K562 (cell line): ENCODE results near the gene ALK. TPM values are rescaled to one million over a fixed set of nuclear protein-coding genes. Genes with fewer than 3 reads are reported as not detected.

Experiments used
- ATAC-seq: fragments of 200-7000 bp; cut with Tn5 transposase; 3 replicates; pipeline ENCODE4 v1.9.1; 2020; ENCODE audit warnings: moderate library complexity
- BruUV-seq: library from RNA; stranded (reverse); fragments of 400-500 nt; replicated peaks from 2 replicates; lab custom pipeline; 2021; lab: Mats Ljungman, UMichigan
- CTCF ChIA-PET: fragments of 300-600 bp; formaldehyde crosslinking; extraction: SDS; loops from one replicate; lab custom pipeline; 2021; ENCODE audit warnings: low intra/inter-chr PET ratio; lab: Yijun Ruan, JAX
- POLR2A ChIA-PET: fragments of 300-600, 350-650 bp; sonication (Branson Sonifier 250); formaldehyde crosslinking; extraction: SDS; loops from one replicate; lab custom pipeline; 2021; ENCODE audit warnings: antibody characterized with exemption, inconsistent platforms; lab: Yijun Ruan, JAX
- DNase-seq, 4 experiments: peaks; one replicate each; pipeline versions ENCODE4 v3.0.0 to v3.0.0-alpha.2; 2011 to 2018; ENCODE audit warnings: low spot score in 3 of 4, mixed read lengths in 3 of 4; ENCODE audit errors: extremely low read depth in 1 of 4
- FAIRE-seq: peaks from 2 replicates; lab custom pipeline; 2011; peaks lifted over from hg19 to GRCh38; lab: Jason Lieb, UNC
- H2AFZ ChIP-seq: 2 replicates; pipeline ENCODE4 v1.6.0; 2011; ENCODE audit warnings: low read depth, low read length, control low read depth, inconsistent platforms
- H3K27ac ChIP-seq: fragments of 200-600 bp; 3 replicates; pipeline ENCODE4 v1.8.0; 2011; ENCODE audit warnings: low read depth, mild to moderate bottlenecking, control low read depth, inconsistent platforms, low read length, moderate library complexity, mixed read lengths; ENCODE audit errors: extremely low read depth
- H3K27me3 ChIP-seq, 2 experiments: fragments of 300-600 bp in 1 of 2; 2 replicates in 1 of 2; 3 replicates in 1 of 2; pipeline versions ENCODE4 v1.6.0 to v1.8.0; 2011; ENCODE audit warnings: inconsistent platforms in 2 of 2, low read length in 2 of 2, mild to moderate bottlenecking in 1 of 2, mixed read lengths in 1 of 2, moderate library complexity in 1 of 2; ENCODE audit not compliant: control insufficient read depth in 2 of 2, insufficient read depth in 2 of 2
- H3K36me3 ChIP-seq: fragments of 300-600 bp; 3 replicates; pipeline ENCODE4 v1.8.0; 2011; ENCODE audit warnings: mild to moderate bottlenecking, low read length, inconsistent platforms; ENCODE audit not compliant: control insufficient read depth, insufficient read depth
- H3K4me1 ChIP-seq, 2 experiments: fragments of 200-600 bp in 1 of 2; replicated peaks in 1 of 2; 2 replicates in 1 of 2; 3 replicates in 1 of 2; pipeline versions ENCODE4 v1.5.1 to v1.8.0; 2011; ENCODE audit warnings: inconsistent platforms in 2 of 2, low read length in 2 of 2, mild to moderate bottlenecking in 1 of 2, mixed read lengths in 1 of 2, moderate library complexity in 1 of 2; ENCODE audit not compliant: control insufficient read depth in 2 of 2, insufficient read depth in 2 of 2
- H3K4me2 ChIP-seq: 2 replicates; pipeline ENCODE4 v1.6.1; 2011; ENCODE audit warnings: low read length, control low read depth, inconsistent platforms, mixed read lengths; ENCODE audit not compliant: insufficient read depth
- H3K4me3 ChIP-seq: fragments of 200-600 bp; sonication (generic), shearing (Covaris generic); 2 replicates; pipeline ENCODE4 v1.5.1; 2016; ENCODE audit warnings: control low read depth, inconsistent platforms
- H3K79me2 ChIP-seq: fragments of 200-600 bp; 3 replicates; pipeline ENCODE4 v1.8.0; 2011; ENCODE audit warnings: low read length, inconsistent platforms; ENCODE audit not compliant: control insufficient read depth, insufficient read depth
- H3K9ac ChIP-seq, 2 experiments: 2 replicates each; pipeline versions ENCODE4 v1.6.0 to v1.6.1; 2011; ENCODE audit warnings: low read depth in 2 of 2, low read length in 2 of 2, control low read depth in 1 of 2, inconsistent platforms in 1 of 2, mild to moderate bottlenecking in 1 of 2, mixed read lengths in 1 of 2; ENCODE audit not compliant: insufficient read depth in 1 of 2
- H3K9me1 ChIP-seq: one replicate; pipeline ENCODE4 v1.6.0; 2011; ENCODE audit warnings: inconsistent platforms, mild to moderate bottlenecking, low read length, moderate library complexity; ENCODE audit not compliant: control insufficient read depth, insufficient read depth
- H3K9me3 ChIP-seq: replicated peaks from 2 replicates; pipeline ENCODE4 v1.5.1; 2011; ENCODE audit warnings: low read depth, low read length, inconsistent platforms; ENCODE audit not compliant: control insufficient read depth, insufficient read depth
- H4K20me1 ChIP-seq: replicated peaks from 2 replicates; pipeline ENCODE4 v1.6.1; 2011; ENCODE audit warnings: low read length, inconsistent platforms, mixed read lengths; ENCODE audit not compliant: control insufficient read depth, insufficient read depth
- CBX2 ChIP-seq: fragments of 200-600 bp; sonication (generic); IDR thresholded peaks from one replicate; pipeline ENCODE4 v1.6.1; 2012; ENCODE audit warnings: mild to moderate bottlenecking, low read length, inconsistent platforms; ENCODE audit not compliant: insufficient read depth, poor library complexity, severe bottlenecking
- CBX8 ChIP-seq: fragments of 200-600 bp; sonication (generic); IDR thresholded peaks from 2 replicates; pipeline ENCODE4 v1.6.1; 2012; ENCODE audit warnings: borderline replicate concordance, mixed run types, low read depth, mild to moderate bottlenecking, moderate library complexity, mixed read lengths, low read length, control low read depth, inconsistent platforms; ENCODE audit not compliant: poor library complexity, severe bottlenecking; ENCODE audit errors: extremely low read depth
- CHD7 ChIP-seq: fragments of 200-600 bp; sonication (generic); IDR thresholded peaks from one replicate; pipeline ENCODE4 v1.6.1; 2012; ENCODE audit warnings: mild to moderate bottlenecking, low read depth, low read length, inconsistent platforms
- ETV1 ChIP-seq: fragments of 450-650 bp; conservative IDR thresholded peaks from 2 replicates; pipeline ENCODE4 v1.6.1; 2016; ENCODE audit warnings: missing genetic modification characterization, control low read depth, low read depth, missing compliant biosample characterization
- MTA2 ChIP-seq: fragments of 450-650 bp; IDR thresholded peaks from 2 replicates; pipeline ENCODE4 v1.6.1; 2016; ENCODE audit warnings: low read depth
- SETDB1 ChIP-seq: IDR thresholded peaks from one replicate; pipeline ENCODE4 v1.6.1; 2012; ENCODE audit warnings: low read length, control low read depth, inconsistent platforms
- USF1 ChIP-seq: sonication (generic); formaldehyde crosslinking; IDR thresholded peaks from 2 replicates; pipeline ENCODE4 v1.9.0; 2022; ENCODE audit warnings: mild to moderate bottlenecking, missing genetic modification reagents
- ZNF140 ChIP-seq: fragments of 250-450 bp; sonication (Bioruptor Pico); IDR thresholded peaks from 2 replicates; pipeline ENCODE4 v1.8.0; 2021; ENCODE audit warnings: moderate library complexity, mild to moderate bottlenecking, inconsistent platforms
- ZNF584 ChIP-seq: fragments of 200-800 bp; sonication (Bioruptor generic); IDR thresholded peaks from 2 replicates; pipeline ENCODE4 v1.6.1; 2016; ENCODE audit warnings: low read depth, mild to moderate bottlenecking, missing genetic modification characterization, missing compliant biosample characterization
- ZNF778 ChIP-seq: fragments of 450-650 bp; formaldehyde crosslinking; IDR thresholded peaks from 2 replicates; pipeline ENCODE4 v1.4.0; 2020; ENCODE audit warnings: mild to moderate bottlenecking, moderate library complexity
- WGBS: fragments of 100-300 bp; shearing (Covaris generic); methylation state at CpG from one replicate; pipeline ENCODE4 v1.1.6; 2016; ENCODE audit warnings: low coverage, mixed read lengths; ENCODE audit not compliant: insufficient coverage; ENCODE audit errors: missing lambda C conversion rate; 5-methylcytosine and 5-hydroxymethylcytosine counted together
- in situ Hi-C: fragments of 300-500 bp; cut with MboI; formaldehyde crosslinking; loops from 4 replicates; pipeline ENCODE4 v1.15.0; 2018; ENCODE audit warnings: inconsistent platforms, mixed read lengths
- intact Hi-C: fragments of 100-400 bp; cut with micrococcal nuclease; formaldehyde crosslinking; loops from 2 replicates; pipeline ENCODE4 v1.14.2; 2022
- polyA plus RNA-seq, 8 experiments: library from polyadenylated mRNA; depleted of rRNA in 4 of 8; stranded (reverse) in 5 of 8; unstranded in 3 of 8; fragments of >200 nt; fragmentation: Nextera tagmentation in 2 of 8; fragmentation: Illumina TruSeq in 1 of 8; extraction: Ambion mirVana in 2 of 8; extraction: Trizol in 1 of 8; gene quantifications; 2 replicates each; pipeline versions ENCODE4 v1.2.1 to v1.2.3, GENCODE V29; 2011 to 2014; ENCODE audit warnings: inconsistent platforms in 1 of 8, missing spikeins in 1 of 8
- total RNA-seq, 7 experiments: library from RNA; depleted of rRNA in 6 of 7; stranded (reverse); fragments of >200 nt in 6 of 7; fragmentation: Illumina TruSeq in 2 of 7; extraction: Trizol in 2 of 7; gene quantifications; 2 replicates each; pipeline versions ENCODE4 v1.2.1 to v1.2.3, GENCODE V29; 2011 to 2021; ENCODE audit warnings: low replicate concordance in 1 of 7

Gene ALK
- total and polyA plus RNA-seq, 9 of the 15 experiments (the other 6 are each of a cell fraction or from before 2014, with no cell fraction given): not detected

DNA sequence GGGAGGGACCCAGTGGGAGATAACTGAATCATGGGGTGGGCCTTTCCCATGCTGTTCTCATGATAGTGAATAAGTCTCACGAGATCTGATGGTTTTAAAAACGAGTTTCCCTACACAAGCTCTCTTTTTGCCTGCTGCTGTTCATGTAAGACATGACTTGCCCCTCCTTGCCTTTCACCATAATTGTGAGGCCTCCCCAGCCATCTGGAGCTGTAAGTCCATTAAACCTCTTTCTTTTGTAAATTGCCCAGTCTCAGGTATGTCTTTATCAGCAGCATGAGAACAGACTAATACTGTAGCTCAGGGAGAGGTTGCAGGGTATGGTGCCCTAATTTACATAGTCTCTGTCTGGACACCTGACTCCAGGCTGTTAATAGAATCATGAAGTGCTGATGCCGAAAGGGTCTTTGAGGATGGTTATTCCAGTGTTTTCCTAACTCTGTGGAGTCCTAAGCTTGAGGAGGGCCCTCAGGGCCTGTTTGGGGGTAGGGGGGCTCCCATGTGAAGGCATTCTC is 343.2 kb downstream of the ALK start:
- no peaks in the 10 kb centered on the region for H3K9me1 ChIP-seq
- WGBS: 0% methylated on average over 3 of the region's 3 CpGs
- ChIA-PET CTCF (no interaction called here), POLR2A (interaction anchor here (1.5 kb wide), 1 partner anchor 14 kb away, joined by 4 read pairs; no protein-coding TSS in a partner anchor)
- no peak overlapping the region for H3K4me2 ChIP-seq
- no peaks in the 10 kb centered on the region for H3K79me2 ChIP-seq
- no peak for ATAC-seq
- DNase-seq: no peak
- H4K20me1 ChIP-seq: 0 out of 2 replicates have a peak, but pooled peaks cover 2% of the 10 kb centered on the region
- H3K36me3 ChIP-seq: no peaks in the 10 kb centered on the region
- no TSS peak for BruUV-seq
- H3K27me3 ChIP-seq: peaks cover 4 to 29% of the 10 kb centered on the region in 2 experiments; a peak in 3 of 5 replicates
- no peak overlapping the region for H2AFZ ChIP-seq
- no peak overlapping the region for H3K27ac ChIP-seq
- no peaks in the 10 kb centered on the region for H3K9me3 ChIP-seq
- H3K4me1 ChIP-seq: no peaks in the 10 kb centered on the region
- H3K4me3 ChIP-seq: no peak overlapping the region
- intact Hi-C loops: no loop called here
- no peak overlapping the region for H3K9ac ChIP-seq
- in situ Hi-C loops: no loop called here
- no peak for FAIRE-seq
- no peak for TF ChIP-seq CHD7
- TF ChIP-seq CBX8: no peak
- TF ChIP-seq MTA2: no peak
- no peak for TF ChIP-seq CBX2
- TF ChIP-seq ZNF140 (CRISPR knock-in tag): no peak
- TF ChIP-seq ZNF778 (CRISPR knock-in tag): no peak
- TF ChIP-seq ZNF584 (CRISPR knock-in tag): no peak
- TF ChIP-seq ETV1 (tag): no peak
- no peak for TF ChIP-seq USF1
- no peak for TF ChIP-seq SETDB1
